GM23248 (cell line): ENCODE measurements around the gene POLR1A.

Source experiments
- EZH2 ChIP-seq: fragments of 200-600 bp; sonication (generic); IDR thresholded peaks from 2 replicates; pipeline ENCODE4 v1.6.1; 2018; ENCODE audit warnings: antibody characterized with exemption, mild to moderate bottlenecking; ENCODE audit not compliant: insufficient read depth, poor library complexity, severe bottlenecking
- EZH2phosphoT487 ChIP-seq: fragments of 200-600 bp; sonication (generic); IDR thresholded peaks from 2 replicates; pipeline ENCODE4 v1.6.1; 2018; ENCODE audit warnings: antibody characterized with exemption, moderate library complexity, mild to moderate bottlenecking, low read depth; ENCODE audit not compliant: insufficient read depth

DNA sequence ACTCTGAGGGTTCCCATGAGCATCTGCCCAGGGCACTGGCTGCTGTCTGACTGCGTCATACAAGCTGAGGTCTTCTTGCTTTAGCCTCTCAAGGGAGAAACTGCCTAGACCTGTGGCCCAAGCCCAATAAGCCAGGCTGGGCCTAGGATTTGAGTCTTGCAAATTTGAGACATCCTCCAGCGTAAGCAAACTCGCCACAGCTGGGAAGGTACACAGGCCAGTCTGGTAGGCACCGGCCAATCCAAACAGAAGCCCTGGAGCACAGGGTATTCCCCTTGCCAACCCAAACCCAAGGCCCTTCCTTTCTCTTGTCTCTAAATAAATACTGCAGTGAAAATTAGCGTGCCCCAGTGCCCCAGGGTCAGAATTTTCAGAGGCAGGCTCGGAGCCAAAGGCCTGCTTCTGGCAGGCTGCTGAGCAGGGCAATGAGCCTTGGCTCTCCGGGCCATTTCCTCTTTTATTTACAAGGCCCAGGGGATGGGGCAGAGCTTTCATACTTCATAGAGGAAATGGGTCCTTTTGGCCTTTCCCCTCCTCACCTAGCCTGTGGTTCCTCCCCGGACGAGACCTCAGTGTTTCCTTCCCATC is 33.3 kb downstream of the POLR1A start:
- no peak for TF ChIP-seq EZH2phosphoT487
- no peak for TF ChIP-seq EZH2
